ENCODE results near the gene NTM. TPM values are rescaled to one million over a fixed set of nuclear protein-coding genes. Genes with fewer than 3 reads are reported as not detected.

Gene NTM
- total RNA-seq, 1 experiment from 2014 or later: not detected

- Histone ChIP-seq H4K20me1 (ENCODE audit: insufficient read depth) (no peaks in the 10 kb centered on the region), H3K36me3 (ENCODE audit: control insufficient read depth in 1 of 2, insufficient read depth in 2 of 2, low read length in 2 of 2) (no peaks in the 10 kb centered on the region), H2AFZ (ENCODE audit: low read depth, low read length, poor library complexity, severe bottlenecking) (no peak overlapping the region), H3K27me3 (ENCODE audit: insufficient read depth, low read length) (no peaks in the 10 kb centered on the region), H3K4me2 (ENCODE audit: low read length) (no peak overlapping the region), H3K79me2 (ENCODE audit: insufficient read depth, low read length) (no peaks in the 10 kb centered on the region), H3K9me2 (ENCODE audit: insufficient read depth) (no peaks in the 10 kb centered on the region), H3K4me1 (ENCODE audit: control insufficient read depth in 1 of 2, insufficient read depth in 2 of 2, low read length in 2 of 2) (no peaks in the 10 kb centered on the region), H3K9me3 (ENCODE audit: control insufficient read depth in 1 of 2, insufficient read depth in 1 of 2, low read depth in 1 of 2, low read length in 2 of 2) (peaks cover 0 to 6% of the 10 kb centered on the region in 2 experiments; a peak in 2 of 4 replicates), H3K27ac (ENCODE audit: low read depth, low read length) (no peak overlapping the region), H3K4me3 (replicated peaks in 1 of 2; ENCODE audit: low read depth in 1 of 2, low read length in 2 of 2) (no peak overlapping the region), H3K9ac (ENCODE audit: low read length) (no peak overlapping the region)
- ATAC-seq (no peak), DNase-seq (ENCODE audit: low read depth, low spot score) (no peak)
- ChIA-PET POLR2A (no interaction called here), CTCF (no interaction called here), RAD21 (ENCODE audit: low non-redundant PET in 1 of 2, low total read pairs in 2 of 2, uncharacterized antibody in 2 of 2, unreplicated experiment in 2 of 2) (no interaction called here)
- no TSS peak for BruUV-seq (replicated peaks)
- intact Hi-C loops (cut with micrococcal nuclease): no loop called here
- TF ChIP-seq POLR2AphosphoS5 (IDR thresholded peaks at IDR 0.05; ENCODE audit: low read depth, low read length) (no peak), SP1 (IDR thresholded peaks at IDR 0.05; ENCODE audit: low read depth) (no peak), SRF (IDR thresholded peaks at IDR 0.05; ENCODE audit: low read depth) (no peak), CBX3 (IDR thresholded peaks at IDR 0.05; ENCODE audit: low read depth) (no peak), EGR1 (IDR thresholded peaks at IDR 0.05; ENCODE audit: low read depth) (no peak), SIN3A (IDR thresholded peaks at IDR 0.05; ENCODE audit: low read depth) (no peak), EZH2phosphoT487 (IDR thresholded peaks at IDR 0.05; ENCODE audit: borderline replicate concordance) (no peak), TCF7L2 (IDR thresholded peaks at IDR 0.05; ENCODE audit: borderline replicate concordance, extremely low read depth, insufficient read depth, insufficient read length) (no peak), ZNF274 (IDR thresholded peaks at IDR 0.05; ENCODE audit: low read depth, low read length) (no peak)
- TF ChIP-seq, protein P1, sequence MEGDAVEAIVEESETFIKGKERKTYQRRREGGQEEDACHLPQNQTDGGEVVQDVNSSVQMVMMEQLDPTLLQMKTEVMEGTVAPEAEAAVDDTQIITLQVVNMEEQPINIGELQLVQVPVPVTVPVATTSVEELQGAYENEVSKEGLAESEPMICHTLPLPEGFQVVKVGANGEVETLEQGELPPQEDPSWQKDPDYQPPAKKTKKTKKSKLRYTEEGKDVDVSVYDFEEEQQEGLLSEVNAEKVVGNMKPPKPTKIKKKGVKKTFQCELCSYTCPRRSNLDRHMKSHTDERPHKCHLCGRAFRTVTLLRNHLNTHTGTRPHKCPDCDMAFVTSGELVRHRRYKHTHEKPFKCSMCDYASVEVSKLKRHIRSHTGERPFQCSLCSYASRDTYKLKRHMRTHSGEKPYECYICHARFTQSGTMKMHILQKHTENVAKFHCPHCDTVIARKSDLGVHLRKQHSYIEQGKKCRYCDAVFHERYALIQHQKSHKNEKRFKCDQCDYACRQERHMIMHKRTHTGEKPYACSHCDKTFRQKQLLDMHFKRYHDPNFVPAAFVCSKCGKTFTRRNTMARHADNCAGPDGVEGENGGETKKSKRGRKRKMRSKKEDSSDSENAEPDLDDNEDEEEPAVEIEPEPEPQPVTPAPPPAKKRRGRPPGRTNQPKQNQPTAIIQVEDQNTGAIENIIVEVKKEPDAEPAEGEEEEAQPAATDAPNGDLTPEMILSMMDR (IDR thresholded peaks at IDR 0.05 in 2 of 3, conservative IDR thresholded peaks at IDR 0.05 in 1 of 3; ENCODE audit: borderline replicate concordance in 1 of 3, insufficient read depth in 1 of 3, low read depth in 2 of 3, low read length in 2 of 3): no peak
- TF ChIP-seq, protein P2, sequence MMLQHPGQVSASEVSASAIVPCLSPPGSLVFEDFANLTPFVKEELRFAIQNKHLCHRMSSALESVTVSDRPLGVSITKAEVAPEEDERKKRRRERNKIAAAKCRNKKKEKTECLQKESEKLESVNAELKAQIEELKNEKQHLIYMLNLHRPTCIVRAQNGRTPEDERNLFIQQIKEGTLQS (IDR thresholded peaks at IDR 0.05): no peak
Observed at GRCh38 chr11:131618201-131618600, 247.8 kb downstream of the NTM start.

Measured in HCT116 (cell line).